Liver (tissue), 3 donors: Measurements from ENCODE around the gene CORO7.

Experiments
- GABPA ChIP-seq, 2 donors: IDR thresholded peaks in 1 of 2; conservative IDR thresholded peaks in 1 of 2; 2 replicates each; pipeline ENCODE4 v1.6.1; 2016; ENCODE audit warnings: antibody characterized with exemption in 2 of 2, mild to moderate bottlenecking in 1 of 2, moderate library complexity in 1 of 2
- TF ChIP-seq, protein P1 (sequence below): IDR thresholded peaks from 2 replicates; pipeline ENCODE4 v1.6.1; 2016; ENCODE audit warnings: antibody characterized with exemption
- TF ChIP-seq, protein P2 (sequence below): fragments of 150-350 bp; IDR thresholded peaks from 2 replicates; pipeline ENCODE4 v1.5.1; 2017; ENCODE audit warnings: improper control_type of control experiment, low read depth, low read length; ENCODE audit not compliant: missing input control
- donor health status: healthy.
- donor health status: healthy.

DNA sequence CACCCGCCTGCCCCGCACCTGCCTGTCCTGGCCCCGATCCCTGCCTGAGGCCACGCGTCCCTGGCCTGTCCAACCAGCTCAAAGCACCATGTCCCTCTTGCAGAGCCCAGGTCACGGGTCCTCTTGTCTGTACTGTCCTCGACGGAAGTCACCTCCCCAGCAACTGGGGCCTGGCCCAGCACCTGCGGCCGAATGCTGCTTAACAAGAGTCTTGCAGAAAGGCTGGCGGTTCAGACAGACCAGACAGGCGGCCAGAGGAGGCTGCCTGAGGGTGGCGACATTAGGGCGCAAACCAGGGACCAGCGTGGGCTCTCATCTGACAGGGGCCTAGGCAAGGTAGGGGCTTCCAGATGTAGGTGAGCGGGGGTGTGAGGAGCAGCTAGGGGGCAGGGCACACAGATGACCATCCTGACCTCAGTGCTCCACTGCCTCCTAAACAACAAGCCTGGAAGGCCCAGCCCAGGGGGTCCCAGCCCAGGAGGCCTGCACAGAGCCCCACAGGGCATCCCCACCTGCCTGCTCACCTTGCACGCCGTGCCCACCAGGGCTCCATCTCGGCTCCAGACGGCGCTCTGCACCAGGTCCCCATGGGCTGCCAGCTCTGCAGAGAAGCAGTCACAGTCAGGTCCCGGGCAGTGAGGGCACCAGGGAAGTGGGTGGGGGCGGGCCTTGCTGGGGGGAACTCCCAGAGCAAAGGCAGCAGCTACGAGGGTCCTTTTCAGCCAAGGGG lies 11.3 kb downstream of the CORO7 start:
- TF ChIP-seq, protein P1, sequence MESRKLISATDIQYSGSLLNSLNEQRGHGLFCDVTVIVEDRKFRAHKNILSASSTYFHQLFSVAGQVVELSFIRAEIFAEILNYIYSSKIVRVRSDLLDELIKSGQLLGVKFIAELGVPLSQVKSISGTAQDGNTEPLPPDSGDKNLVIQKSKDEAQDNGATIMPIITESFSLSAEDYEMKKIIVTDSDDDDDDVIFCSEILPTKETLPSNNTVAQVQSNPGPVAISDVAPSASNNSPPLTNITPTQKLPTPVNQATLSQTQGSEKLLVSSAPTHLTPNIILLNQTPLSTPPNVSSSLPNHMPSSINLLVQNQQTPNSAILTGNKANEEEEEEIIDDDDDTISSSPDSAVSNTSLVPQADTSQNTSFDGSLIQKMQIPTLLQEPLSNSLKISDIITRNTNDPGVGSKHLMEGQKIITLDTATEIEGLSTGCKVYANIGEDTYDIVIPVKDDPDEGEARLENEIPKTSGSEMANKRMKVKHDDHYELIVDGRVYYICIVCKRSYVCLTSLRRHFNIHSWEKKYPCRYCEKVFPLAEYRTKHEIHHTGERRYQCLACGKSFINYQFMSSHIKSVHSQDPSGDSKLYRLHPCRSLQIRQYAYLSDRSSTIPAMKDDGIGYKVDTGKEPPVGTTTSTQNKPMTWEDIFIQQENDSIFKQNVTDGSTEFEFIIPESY: no peak
- no peak for TF ChIP-seq GABPA (IDR thresholded peaks at IDR 0.05 in 1 of 2, conservative IDR thresholded peaks at IDR 0.05 in 1 of 2)
- TF ChIP-seq, protein P2, sequence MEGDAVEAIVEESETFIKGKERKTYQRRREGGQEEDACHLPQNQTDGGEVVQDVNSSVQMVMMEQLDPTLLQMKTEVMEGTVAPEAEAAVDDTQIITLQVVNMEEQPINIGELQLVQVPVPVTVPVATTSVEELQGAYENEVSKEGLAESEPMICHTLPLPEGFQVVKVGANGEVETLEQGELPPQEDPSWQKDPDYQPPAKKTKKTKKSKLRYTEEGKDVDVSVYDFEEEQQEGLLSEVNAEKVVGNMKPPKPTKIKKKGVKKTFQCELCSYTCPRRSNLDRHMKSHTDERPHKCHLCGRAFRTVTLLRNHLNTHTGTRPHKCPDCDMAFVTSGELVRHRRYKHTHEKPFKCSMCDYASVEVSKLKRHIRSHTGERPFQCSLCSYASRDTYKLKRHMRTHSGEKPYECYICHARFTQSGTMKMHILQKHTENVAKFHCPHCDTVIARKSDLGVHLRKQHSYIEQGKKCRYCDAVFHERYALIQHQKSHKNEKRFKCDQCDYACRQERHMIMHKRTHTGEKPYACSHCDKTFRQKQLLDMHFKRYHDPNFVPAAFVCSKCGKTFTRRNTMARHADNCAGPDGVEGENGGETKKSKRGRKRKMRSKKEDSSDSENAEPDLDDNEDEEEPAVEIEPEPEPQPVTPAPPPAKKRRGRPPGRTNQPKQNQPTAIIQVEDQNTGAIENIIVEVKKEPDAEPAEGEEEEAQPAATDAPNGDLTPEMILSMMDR: no peak
